ENCODE results near the gene MAT2A. TPM values are rescaled to one million over a fixed set of nuclear protein-coding genes. Genes with fewer than 3 reads are reported as not detected.

MAT2A gene
- total RNA-seq, 4 donors from 2014 or later, result 153 to 234 (median 167) TPM

GRCh38 chr2:85564144-85564563 lies 25.2 kb downstream of the MAT2A start:
- H3K4me1 ChIP-seq, result peaks cover 22% of the 10 kb centered on the region
- TF ChIP-seq EP300 (IDR thresholded peaks at IDR 0.05) (no peak), POLR2AphosphoS5 (IDR thresholded peaks at IDR 0.05) (no peak), POLR2A (IDR thresholded peaks at IDR 0.05) (no peak)
- TF ChIP-seq, protein P1, sequence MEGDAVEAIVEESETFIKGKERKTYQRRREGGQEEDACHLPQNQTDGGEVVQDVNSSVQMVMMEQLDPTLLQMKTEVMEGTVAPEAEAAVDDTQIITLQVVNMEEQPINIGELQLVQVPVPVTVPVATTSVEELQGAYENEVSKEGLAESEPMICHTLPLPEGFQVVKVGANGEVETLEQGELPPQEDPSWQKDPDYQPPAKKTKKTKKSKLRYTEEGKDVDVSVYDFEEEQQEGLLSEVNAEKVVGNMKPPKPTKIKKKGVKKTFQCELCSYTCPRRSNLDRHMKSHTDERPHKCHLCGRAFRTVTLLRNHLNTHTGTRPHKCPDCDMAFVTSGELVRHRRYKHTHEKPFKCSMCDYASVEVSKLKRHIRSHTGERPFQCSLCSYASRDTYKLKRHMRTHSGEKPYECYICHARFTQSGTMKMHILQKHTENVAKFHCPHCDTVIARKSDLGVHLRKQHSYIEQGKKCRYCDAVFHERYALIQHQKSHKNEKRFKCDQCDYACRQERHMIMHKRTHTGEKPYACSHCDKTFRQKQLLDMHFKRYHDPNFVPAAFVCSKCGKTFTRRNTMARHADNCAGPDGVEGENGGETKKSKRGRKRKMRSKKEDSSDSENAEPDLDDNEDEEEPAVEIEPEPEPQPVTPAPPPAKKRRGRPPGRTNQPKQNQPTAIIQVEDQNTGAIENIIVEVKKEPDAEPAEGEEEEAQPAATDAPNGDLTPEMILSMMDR (IDR thresholded peaks at IDR 0.05), result no peak
- H3K9me3 ChIP-seq, result no peaks in the 10 kb centered on the region
- DNase-seq (ENCODE audit: low spot score in 2 of 2), result no peak
- H3K27ac ChIP-seq, result no peak overlapping the region
- peaks cover 1% of the 10 kb centered on the region for H3K36me3 ChIP-seq
- no peaks in the 10 kb centered on the region for H3K27me3 ChIP-seq
- H3K4me3 ChIP-seq, result no peak overlapping the region
- WGBS, result 88% methylated on average over 5 of the region's 5 CpGs

DNA sequence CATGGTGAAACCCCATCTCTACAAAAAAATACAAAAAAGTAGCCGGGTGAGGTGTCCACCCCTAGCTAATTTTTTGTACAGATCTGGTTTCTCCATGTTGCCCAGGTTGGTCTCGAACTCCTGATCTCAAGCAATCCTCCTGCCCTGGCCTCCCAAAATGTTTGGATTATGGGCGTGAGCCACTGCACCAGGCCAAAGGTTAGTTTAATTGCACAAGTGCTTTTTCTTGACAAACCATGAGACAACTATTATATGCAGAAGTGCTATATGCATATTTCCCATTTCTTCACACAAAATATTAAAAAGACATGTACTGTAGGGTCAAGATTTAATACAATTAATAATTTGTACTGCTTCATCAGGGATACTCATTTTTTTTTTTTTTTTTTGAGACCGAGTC lies 27.3 kb downstream of the MAT2A start:
- TF ChIP-seq POLR2AphosphoS5 (IDR thresholded peaks at IDR 0.05) (no peak), POLR2A (IDR thresholded peaks at IDR 0.05) (no peak), EP300 (IDR thresholded peaks at IDR 0.05) (no peak)
- TF ChIP-seq, protein P1 (IDR thresholded peaks at IDR 0.05), result no peak
- Histone ChIP-seq H3K36me3 (no peaks in the 10 kb centered on the region), H3K9me3 (no peaks in the 10 kb centered on the region), H3K27ac (no peak overlapping the region), H3K4me1 (peaks cover 6% of the 10 kb centered on the region), H3K4me3 (no peak overlapping the region), H3K27me3 (no peaks in the 10 kb centered on the region)
- DNase-seq (ENCODE audit: low spot score in 2 of 2), result no peak
- WGBS, result 90% methylated on average over 4 of the region's 4 CpGs

DNA sequence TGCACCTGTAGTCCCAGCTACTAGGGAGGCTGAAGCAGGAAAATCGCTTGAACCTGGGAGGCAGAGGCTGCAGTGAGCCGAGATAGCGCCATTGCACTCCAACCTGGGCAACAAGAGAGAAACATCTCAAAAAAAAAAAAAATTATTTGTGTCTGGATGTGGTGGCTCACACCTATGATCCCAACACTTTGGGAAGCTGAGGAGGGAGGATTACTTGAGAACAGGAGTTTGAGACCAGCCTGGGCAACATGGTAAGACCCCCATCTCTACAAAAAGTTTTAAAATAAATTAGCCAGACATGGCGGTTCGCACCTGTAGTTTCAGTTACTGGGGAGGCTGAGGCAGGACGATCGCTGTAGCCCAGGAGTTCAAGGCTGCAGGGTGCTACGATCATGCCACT lies 36.8 kb downstream of the MAT2A start:
- H3K4me3 ChIP-seq, result no peak overlapping the region
- WGBS, result 94% methylated on average over 8 of the region's 8 CpGs
- H3K27ac ChIP-seq, result no peak overlapping the region
- peaks cover 35% of the 10 kb centered on the region for H3K4me1 ChIP-seq
- TF ChIP-seq POLR2AphosphoS5 (IDR thresholded peaks at IDR 0.05), result no peak
- no peak for TF ChIP-seq EP300 (IDR thresholded peaks at IDR 0.05)
- H3K9me3 ChIP-seq, result no peaks in the 10 kb centered on the region
- no peak for DNase-seq (ENCODE audit: low spot score in 2 of 2)
- no peaks in the 10 kb centered on the region for H3K27me3 ChIP-seq
- no peaks in the 10 kb centered on the region for H3K36me3 ChIP-seq

- H3K4me3 ChIP-seq, result peak overlapping the region; percentile 56
- no peaks in the 10 kb centered on the region for H3K9me3 ChIP-seq
- peak overlapping the region; percentile 90 for H3K27ac ChIP-seq
- H3K27me3 ChIP-seq, result no peaks in the 10 kb centered on the region
- WGBS, result 45% methylated on average over 3 of the region's 3 CpGs
- TF ChIP-seq, protein P1 (IDR thresholded peaks at IDR 0.05), result no peak
- TF ChIP-seq POLR2AphosphoS5 (IDR thresholded peaks at IDR 0.05) (no peak), EP300 (IDR thresholded peaks at IDR 0.05) (no peak), POLR2A (IDR thresholded peaks at IDR 0.05) (no peak)
- H3K36me3 ChIP-seq, result no peaks in the 10 kb centered on the region
- DNase-seq (ENCODE audit: low spot score in 2 of 2), result no peak
- H3K4me1 ChIP-seq, result peaks cover 35% of the 10 kb centered on the region
Measured at GRCh38 chr2:85577063-85577385, 38.1 kb downstream of the MAT2A start.

DNA sequence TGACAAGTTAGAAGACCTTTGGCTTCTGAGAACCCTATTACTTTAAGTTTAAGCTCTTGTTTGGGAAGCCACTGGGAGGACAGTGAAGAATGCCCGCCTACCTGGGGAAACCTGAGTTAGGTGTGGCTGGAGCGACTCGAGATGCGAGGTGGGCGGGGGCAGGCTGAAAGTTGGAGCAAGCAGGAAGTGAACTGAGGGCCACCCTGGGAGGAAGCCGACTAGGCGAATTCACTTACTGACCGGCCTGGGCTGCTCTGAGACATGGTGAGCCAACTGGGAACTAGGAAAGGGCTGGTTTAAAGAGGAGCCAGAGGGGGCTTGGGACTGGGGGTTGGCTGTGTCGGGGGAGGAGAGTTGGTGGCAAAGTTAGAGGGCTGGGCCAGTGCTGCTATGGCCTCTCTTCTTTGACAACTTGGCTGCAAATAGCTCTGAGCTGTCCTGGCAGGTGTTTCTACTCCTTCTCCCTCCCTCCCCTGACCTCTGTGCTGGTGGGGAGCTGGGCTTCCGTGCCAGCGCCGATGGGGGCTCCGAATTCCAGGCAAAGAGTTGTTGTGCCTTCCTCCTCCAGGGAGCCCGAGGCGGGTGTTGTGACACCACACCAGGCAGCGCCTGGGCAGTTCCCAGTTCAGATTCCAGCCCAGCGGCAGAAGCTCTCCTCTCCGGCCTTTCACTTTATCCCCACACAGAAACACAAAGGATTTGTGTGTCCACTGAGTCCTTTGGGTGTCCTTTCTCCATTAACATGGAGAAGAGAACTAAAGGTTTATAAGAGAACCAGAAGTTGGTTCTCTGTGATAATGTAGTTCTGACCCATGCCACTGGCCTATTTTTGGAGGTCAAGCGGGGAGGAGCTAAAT lies 38.6 kb downstream of the MAT2A start, which contains the start of gene VAMP8:
Gene VAMP8 (plus strand): TSS at position 201 of the 857 bp plus-strand sequence. CDS start 61 bp downstream, at position 262.
- Histone ChIP-seq H3K4me3 (peak within 1 kb of the TSS; percentile 56), H3K36me3 (no peaks in the 10 kb centered on the region), H3K27ac (peak within 1 kb of the TSS; percentile 90), H3K4me1 (peaks cover 35% of the 10 kb centered on the region), H3K27me3 (no peaks in the 10 kb centered on the region), H3K9me3 (no peaks in the 10 kb centered on the region)
- no peak for TF ChIP-seq EP300 (IDR thresholded peaks at IDR 0.05)
- TF ChIP-seq POLR2AphosphoS5 (IDR thresholded peaks at IDR 0.05), result no peak
- TF ChIP-seq, protein P1 (IDR thresholded peaks at IDR 0.05), result no peak
- peak in 1 of 2 donors; percentile 36 for TF ChIP-seq POLR2A (IDR thresholded peaks at IDR 0.05)
- 24% methylated on average over 19 of the region's 19 CpGs for WGBS
- peak; percentile 83 to 90 for DNase-seq (ENCODE audit: low spot score in 2 of 2)

All from suprapubic skin (tissue), 4 donors.